ENCODE measurements around the gene PSMD14. TPM values are rescaled to one million over a fixed set of nuclear protein-coding genes. Genes with fewer than 3 reads are reported as not detected.

Gene PSMD14
- total RNA-seq, 1 experiment from 2014 or later, result 81.1 TPM

- H3K9me3 ChIP-seq, result no peaks in the 10 kb centered on the region
- Mint-ChIP-seq H3K4me3 (ENCODE audit: unreplicated experiment) (peak overlapping the region; percentile 71), H3K27ac (ENCODE audit: unreplicated experiment) (no peak overlapping the region), H3K9me3 (ENCODE audit: unreplicated experiment) (no peaks in the 10 kb centered on the region), H3K4me1 (ENCODE audit: low read depth, unreplicated experiment) (peaks cover 34% of the 10 kb centered on the region), H3K36me3 (ENCODE audit: insufficient read depth, unreplicated experiment) (no peaks in the 10 kb centered on the region), H3K27me3 (ENCODE audit: insufficient read depth, unreplicated experiment) (peaks cover 45% of the 10 kb centered on the region)
- H3K4me3 ChIP-seq (ENCODE audit: low read depth, low read length), result no peak overlapping the region
- TF ChIP-seq CTCF (IDR thresholded peaks at IDR 0.05; ENCODE audit: insufficient read depth in 1 of 2, low read depth in 1 of 2, low read length in 1 of 2, severe bottlenecking in 1 of 2, unreplicated experiment in 1 of 2), result no peak
- peaks cover 18% of the 10 kb centered on the region for H3K4me1 ChIP-seq
- POLR2A ChIA-PET, result no interaction called here
- no TSS peak for BruUV-seq (replicated peaks)
- no peaks in the 10 kb centered on the region for H3K36me3 ChIP-seq (ENCODE audit: control insufficient read depth, insufficient read depth, low read length)
- intact Hi-C loops (cut with micrococcal nuclease; ENCODE audit: unreplicated experiment), result loop anchor here (2.0 kb wide), 1 partner anchor 108 kb away; the partner anchor contains the start of gene PSMD14
- H3K27me3 ChIP-seq (replicated peaks; ENCODE audit: control insufficient read depth, insufficient read depth, low read length), result peaks cover 6% of the 10 kb centered on the region
- peak in 1 of 2 experiments; percentile 17 for DNase-seq
- CTCF ChIA-PET, result no interaction called here
These were observed 108.6 kb downstream of the PSMD14 start for GRCh38 chr2:161416708-161417437.

DNA sequence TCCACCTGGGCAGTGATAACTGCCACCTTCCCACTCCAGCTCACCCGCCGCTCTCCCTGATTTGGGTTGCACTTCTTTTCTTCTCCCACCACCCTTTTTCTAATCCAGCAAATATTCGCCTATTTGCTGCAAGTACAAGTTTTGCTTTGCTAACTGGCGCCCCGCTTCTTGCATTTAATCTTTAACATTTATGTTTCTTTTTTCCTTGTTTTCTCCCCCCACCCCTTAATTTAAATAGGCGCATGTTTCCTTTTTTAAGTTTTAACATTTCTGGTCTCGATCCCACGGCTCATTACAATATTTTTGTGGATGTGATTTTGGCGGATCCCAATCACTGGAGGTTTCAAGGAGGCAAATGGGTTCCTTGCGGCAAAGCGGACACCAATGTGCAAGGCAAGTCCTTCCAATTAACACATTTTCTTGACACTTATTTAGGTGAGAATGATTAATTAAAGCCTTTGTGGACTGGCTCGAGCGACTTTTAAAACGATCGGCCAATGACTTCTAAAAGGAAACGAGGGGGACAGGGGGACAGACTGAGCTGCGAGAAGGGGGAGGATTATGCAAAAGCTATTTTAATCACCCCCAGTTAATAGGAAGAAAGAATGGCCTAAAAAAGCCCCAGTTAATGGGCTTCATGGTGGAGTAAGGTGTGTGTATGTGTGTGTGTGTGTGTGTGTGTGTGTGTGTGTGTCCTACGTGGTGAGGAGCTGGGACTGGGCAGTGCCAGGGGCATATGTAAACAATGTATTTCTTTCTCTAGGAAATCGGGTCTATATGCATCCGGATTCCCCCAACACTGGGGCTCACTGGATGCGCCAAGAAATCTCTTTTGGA lies 109.4 kb downstream of the PSMD14 start:
- no peak overlapping the region for H3K4me3 ChIP-seq (ENCODE audit: low read depth, low read length)
- H3K4me3 Mint-ChIP-seq (ENCODE audit: unreplicated experiment), result peak overlapping the region; percentile 71
- no peaks in the 10 kb centered on the region for H3K36me3 Mint-ChIP-seq (ENCODE audit: insufficient read depth, unreplicated experiment)
- no peaks in the 10 kb centered on the region for H3K9me3 ChIP-seq
- H3K36me3 ChIP-seq (ENCODE audit: control insufficient read depth, insufficient read depth, low read length), result no peaks in the 10 kb centered on the region
- H3K27me3 ChIP-seq (replicated peaks; ENCODE audit: control insufficient read depth, insufficient read depth, low read length), result peaks cover 6% of the 10 kb centered on the region
- peaks cover 50% of the 10 kb centered on the region for H3K27me3 Mint-ChIP-seq (ENCODE audit: insufficient read depth, unreplicated experiment)
- intact Hi-C loops (cut with micrococcal nuclease; ENCODE audit: unreplicated experiment), result loop anchor here (2.0 kb wide), 1 partner anchor 109 kb away; the partner anchor contains the start of gene PSMD14
- ChIA-PET POLR2A (no interaction called here), CTCF (no interaction called here)
- BruUV-seq (replicated peaks), result no TSS peak
- H3K4me1 Mint-ChIP-seq (ENCODE audit: low read depth, unreplicated experiment), result peaks cover 34% of the 10 kb centered on the region
- peaks cover 18% of the 10 kb centered on the region for H3K4me1 ChIP-seq
- H3K27ac Mint-ChIP-seq (ENCODE audit: unreplicated experiment), result no peak overlapping the region
- no peaks in the 10 kb centered on the region for H3K9me3 Mint-ChIP-seq (ENCODE audit: unreplicated experiment)
- DNase-seq, result no peak
- TF ChIP-seq CTCF (IDR thresholded peaks at IDR 0.05; ENCODE audit: insufficient read depth in 1 of 2, low read depth in 1 of 2, low read length in 1 of 2, severe bottlenecking in 1 of 2, unreplicated experiment in 1 of 2), result no peak

DNA sequence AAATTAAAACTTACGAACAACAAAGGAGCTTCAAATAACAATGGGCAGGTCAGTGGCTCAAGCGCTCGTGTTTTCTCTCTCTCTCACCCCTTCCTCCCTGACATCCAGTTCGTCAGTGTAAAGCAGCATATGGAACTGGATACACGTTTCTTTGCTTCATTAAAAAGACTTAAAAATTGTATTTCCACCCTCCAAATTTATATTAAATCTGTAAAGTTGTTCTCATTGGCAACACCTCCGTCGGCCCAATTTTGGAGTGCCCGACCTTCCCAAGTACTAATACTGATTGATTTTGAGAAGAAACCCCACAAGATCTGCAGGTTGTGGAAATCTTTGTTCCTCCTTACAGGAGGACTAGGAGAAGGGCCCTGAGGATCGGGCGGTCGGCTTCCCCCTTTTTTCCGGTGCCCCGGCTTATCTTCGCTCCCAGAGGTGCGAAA lies 110.1 kb downstream of the PSMD14 start:
- BruUV-seq (replicated peaks), result no TSS peak
- no peaks in the 10 kb centered on the region for H3K36me3 Mint-ChIP-seq (ENCODE audit: insufficient read depth, unreplicated experiment)
- TF ChIP-seq CTCF (IDR thresholded peaks at IDR 0.05; ENCODE audit: insufficient read depth in 1 of 2, low read depth in 1 of 2, low read length in 1 of 2, severe bottlenecking in 1 of 2, unreplicated experiment in 1 of 2), result no peak
- peaks cover 34% of the 10 kb centered on the region for H3K4me1 Mint-ChIP-seq (ENCODE audit: low read depth, unreplicated experiment)
- H3K27me3 ChIP-seq (replicated peaks; ENCODE audit: control insufficient read depth, insufficient read depth, low read length), result peaks cover 6% of the 10 kb centered on the region
- H3K9me3 Mint-ChIP-seq (ENCODE audit: unreplicated experiment), result no peaks in the 10 kb centered on the region
- peaks cover 18% of the 10 kb centered on the region for H3K4me1 ChIP-seq
- ChIA-PET CTCF (no interaction called here), POLR2A (no interaction called here)
- H3K36me3 ChIP-seq (ENCODE audit: control insufficient read depth, insufficient read depth, low read length), result no peaks in the 10 kb centered on the region
- DNase-seq, result no peak
- no peaks in the 10 kb centered on the region for H3K9me3 ChIP-seq
- H3K4me3 Mint-ChIP-seq (ENCODE audit: unreplicated experiment), result peak overlapping the region; percentile 71
- no peak overlapping the region for H3K27ac Mint-ChIP-seq (ENCODE audit: unreplicated experiment)
- peak overlapping the region; percentile 39 for H3K4me3 ChIP-seq (ENCODE audit: low read depth, low read length)
- peaks cover 50% of the 10 kb centered on the region for H3K27me3 Mint-ChIP-seq (ENCODE audit: insufficient read depth, unreplicated experiment)
- intact Hi-C loops (cut with micrococcal nuclease; ENCODE audit: unreplicated experiment), result no loop called here
